NT2/D1 (cell line): ENCODE results near the gene LRRC61.
A peak's percentile ranks its signal among the peaks of the same experiment; 100 is the strongest.
"Not testable (repeated sequence)": the region's sequence is repeated elsewhere in the genome, so short reads cannot be mapped to it uniquely, and the experiment has no call there.

Source experiments
- DNase-seq: peaks from one replicate; pipeline ENCODE4 v3.0.0-alpha.2; 2011; ENCODE audit warnings: low read depth, low spot score
- H3K27me3 ChIP-seq: 2 replicates; pipeline ENCODE4 v1.6.0; 2011; ENCODE audit warnings: mild to moderate bottlenecking; ENCODE audit not compliant: insufficient read length, insufficient read depth
- H3K36me3 ChIP-seq: 2 replicates; pipeline ENCODE4 v1.6.1; 2011; ENCODE audit warnings: mild to moderate bottlenecking, low read length, mixed read lengths; ENCODE audit not compliant: insufficient read depth, insufficient read length
- H3K4me1 ChIP-seq: 2 replicates; pipeline ENCODE4 v1.5.1; 2011; ENCODE audit not compliant: insufficient read depth, insufficient read length
- H3K4me3 ChIP-seq: 2 replicates; pipeline ENCODE4 v1.5.1; 2011; ENCODE audit warnings: low read depth; ENCODE audit not compliant: insufficient read length
- H3K9ac ChIP-seq: 2 replicates; pipeline ENCODE4 v1.6.0; 2011; ENCODE audit warnings: low read depth; ENCODE audit not compliant: insufficient read length
- H3K9me3 ChIP-seq: 2 replicates; pipeline ENCODE4 v1.5.1; 2011; ENCODE audit warnings: mild to moderate bottlenecking, low read length; ENCODE audit not compliant: insufficient read depth
- SUZ12 ChIP-seq: IDR thresholded peaks from 2 replicates; pipeline ENCODE4 v1.6.1; 2011; ENCODE audit not compliant: insufficient read length, insufficient read depth; ENCODE audit errors: extremely low read depth
- YY1 ChIP-seq: IDR thresholded peaks from 2 replicates; pipeline ENCODE4 v1.6.1; 2011; ENCODE audit not compliant: insufficient read length, insufficient read depth
- ZNF274 ChIP-seq: IDR thresholded peaks from 2 replicates; pipeline ENCODE4 v1.6.1; 2011; ENCODE audit warnings: mild to moderate bottlenecking, low read depth, low read length

The LRRC61 gene

GRCh38 chr7:150313870-150314269, 9.3 kb upstream of the LRRC61 start:
- H3K36me3 ChIP-seq = no peaks in the 10 kb centered on the region
- no peaks in the 10 kb centered on the region for H3K27me3 ChIP-seq
- H3K4me1 ChIP-seq = peaks cover 2% of the 10 kb centered on the region
- TF ChIP-seq ZNF274 (no peak), SUZ12 (no peak), YY1 (no peak)
- no peaks in the 10 kb centered on the region for H3K9me3 ChIP-seq
- no peak overlapping the region for H3K4me3 ChIP-seq
- DNase-seq = no peak
- no peak overlapping the region for H3K9ac ChIP-seq

GRCh38 chr7:150314639-150315239, 8.4 kb upstream of the LRRC61 start:
- H3K36me3 ChIP-seq = no peaks in the 10 kb centered on the region
- peaks cover 2% of the 10 kb centered on the region for H3K4me1 ChIP-seq
- no peak for TF ChIP-seq ZNF274
- no peak for TF ChIP-seq SUZ12
- no peak for TF ChIP-seq YY1
- H3K4me3 ChIP-seq = no peak overlapping the region
- H3K27me3 ChIP-seq = no peaks in the 10 kb centered on the region
- H3K9ac ChIP-seq = no peak overlapping the region
- DNase-seq = no peak
- no peaks in the 10 kb centered on the region for H3K9me3 ChIP-seq

- not testable (repeated sequence) for H3K9ac ChIP-seq, H3K4me3 ChIP-seq, H3K27me3 ChIP-seq, H3K36me3 ChIP-seq, H3K9me3 ChIP-seq, DNase-seq, H3K4me1 ChIP-seq
These were observed 6.2 kb upstream of the LRRC61 start for GRCh38 chr7:150316987-150317386.

GRCh38 chr7:150317748-150318444, 5.3 kb upstream of the LRRC61 start:
- Histone ChIP-seq H3K4me3 (no peak overlapping the region), H3K9me3 (no peaks in the 10 kb centered on the region), H3K9ac (no peak overlapping the region), H3K4me1 (peaks cover 2% of the 10 kb centered on the region), H3K36me3 (no peaks in the 10 kb centered on the region), H3K27me3 (no peaks in the 10 kb centered on the region)
- no peak for TF ChIP-seq YY1
- no peak for TF ChIP-seq ZNF274
- TF ChIP-seq SUZ12 = no peak
- no peak for DNase-seq

GRCh38 chr7:150321788-150322113, 1.4 kb upstream of the LRRC61 start:
- H3K36me3 ChIP-seq = peaks cover 17% of the 10 kb centered on the region
- H3K27me3 ChIP-seq = no peaks in the 10 kb centered on the region
- DNase-seq = no peak
- H3K4me3 ChIP-seq = no peak overlapping the region
- H3K4me1 ChIP-seq = peaks cover 2% of the 10 kb centered on the region
- no peak for TF ChIP-seq ZNF274
- no peak for TF ChIP-seq YY1
- TF ChIP-seq SUZ12 = no peak
- H3K9me3 ChIP-seq = no peaks in the 10 kb centered on the region
- no peak overlapping the region for H3K9ac ChIP-seq

- Histone ChIP-seq H3K27me3 (no peaks in the 10 kb centered on the region), H3K4me1 (peaks cover 2% of the 10 kb centered on the region), H3K4me3 (peak overlapping the region; percentile 64), H3K9me3 (no peaks in the 10 kb centered on the region), H3K9ac (peak overlapping the region; percentile 79), H3K36me3 (peaks cover 20% of the 10 kb centered on the region)
- no peak for DNase-seq
- TF ChIP-seq ZNF274 (no peak), YY1 (no peak), SUZ12 (no peak)
These were observed 882 bp upstream of the LRRC61 start for GRCh38 chr7:150322114-150322832.

- peak overlapping the region; percentile 72 for H3K9ac ChIP-seq
- no peak for DNase-seq
- peaks cover 2% of the 10 kb centered on the region for H3K4me1 ChIP-seq
- no peaks in the 10 kb centered on the region for H3K9me3 ChIP-seq
- H3K4me3 ChIP-seq = peak overlapping the region; percentile 64
- no peaks in the 10 kb centered on the region for H3K27me3 ChIP-seq
- peaks cover 34% of the 10 kb centered on the region for H3K36me3 ChIP-seq
- TF ChIP-seq SUZ12 (no peak), ZNF274 (no peak), YY1 (no peak)
These were observed 672 bp downstream of the LRRC61 start for GRCh38 chr7:150323682-150324372.
